Skeletal muscle tissue (tissue), 4 donors: ENCODE results near the gene JAG2. TPM values are rescaled to one million over a fixed set of nuclear protein-coding genes. Genes with fewer than 3 reads are reported as not detected.

Experiments
- H3K27ac ChIP-seq: one replicate; pipeline ENCODE4 v1.7.0; 2013; ENCODE audit warnings: mild to moderate bottlenecking, low read depth, low read length, inconsistent platforms
- H3K27me3 ChIP-seq, 3 donors: one replicate each; pipeline ENCODE4 v1.7.0; 2013; ENCODE audit warnings: low read length in 3 of 3; ENCODE audit not compliant: control insufficient read depth in 3 of 3, insufficient read depth in 3 of 3
- H3K36me3 ChIP-seq, 3 donors: one replicate each; pipeline ENCODE4 v1.7.0; 2013; ENCODE audit warnings: low read length in 3 of 3; ENCODE audit not compliant: control insufficient read depth in 3 of 3, insufficient read depth in 3 of 3
- H3K4me1 ChIP-seq, 3 donors: one replicate each; pipeline ENCODE4 v1.7.0; 2013; ENCODE audit warnings: low read length in 3 of 3, mild to moderate bottlenecking in 3 of 3; ENCODE audit not compliant: control insufficient read depth in 3 of 3, insufficient read depth in 3 of 3
- H3K4me3 ChIP-seq, 3 donors: one replicate each; pipeline ENCODE4 v1.7.0; 2013; ENCODE audit warnings: low read length in 3 of 3
- H3K9ac ChIP-seq, 3 donors: one replicate each; pipeline ENCODE4 v1.7.0; 2013; ENCODE audit warnings: low read length in 3 of 3, mild to moderate bottlenecking in 3 of 3, moderate library complexity in 2 of 3, low read depth in 1 of 3
- H3K9me3 ChIP-seq, 3 donors: one replicate each; pipeline ENCODE4 v1.7.0; 2013; ENCODE audit warnings: low read length in 3 of 3; ENCODE audit not compliant: control insufficient read depth in 3 of 3
- total RNA-seq: library from RNA; depleted of rRNA; stranded (reverse); fragments of >200 nt; gene quantifications from one replicate; pipeline ENCODE4 v1.2.3, GENCODE V29; 2014
- donor health status: Osteomylitis.

JAG2 gene
- total RNA-seq, 1 donor from 2014 or later, result 33.9 TPM

DNA sequence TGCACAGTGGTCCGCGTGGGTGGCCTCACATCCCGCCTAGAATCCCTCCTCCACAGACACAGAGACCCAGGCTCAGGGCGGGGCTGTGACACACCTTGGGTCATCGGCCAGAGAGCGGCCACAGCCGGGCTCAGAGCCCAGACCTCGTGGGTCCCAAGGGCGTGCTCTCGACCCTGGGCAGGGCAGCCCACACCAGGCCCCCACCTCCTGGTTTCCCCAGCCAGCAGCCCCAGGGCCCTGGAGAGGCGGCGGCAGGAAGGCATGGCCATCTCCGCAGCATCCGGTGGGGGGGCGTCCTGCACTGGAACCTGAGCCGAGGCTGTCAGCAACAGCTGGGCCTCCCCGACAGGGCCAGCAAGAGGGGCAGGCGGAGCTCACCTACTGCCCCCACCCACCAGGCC is 15.2 kb downstream of the JAG2 start:
- peaks cover 24 to 40% (median 34%) of the 10 kb centered on the region in 3 donors for H3K4me1 ChIP-seq

DNA sequence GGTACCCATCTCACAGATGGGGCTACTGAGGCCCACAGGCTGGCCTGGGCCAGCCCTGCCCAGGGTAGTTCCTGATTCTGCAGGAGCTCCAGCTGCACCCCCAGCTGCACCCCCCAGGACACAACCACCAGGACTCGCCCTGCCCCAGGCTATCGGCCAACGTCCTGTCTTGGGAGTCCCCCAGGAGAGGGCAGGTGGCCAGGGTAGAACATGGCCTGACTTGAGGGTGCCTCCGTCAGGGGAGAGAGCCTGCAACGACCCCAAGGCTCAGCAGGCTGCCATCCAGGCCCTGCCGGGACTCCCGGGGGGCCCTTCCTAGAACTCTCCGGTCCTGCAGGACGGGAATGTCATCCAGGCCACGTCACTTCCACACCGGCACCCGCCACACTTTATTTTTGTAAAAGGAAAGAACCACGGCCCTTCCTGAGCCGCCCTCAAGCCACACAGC is 15.8 kb downstream of the JAG2 start:
- no peaks in the 10 kb centered on the region for H3K9me3 ChIP-seq
- peaks cover 24 to 40% (median 34%) of the 10 kb centered on the region in 3 donors for H3K4me1 ChIP-seq
- peaks cover 5 to 20% (median 13%) of the 10 kb centered on the region in 3 donors for H3K36me3 ChIP-seq
- peak overlapping the region; percentile 79 to 85 (median 83) for H3K9ac ChIP-seq
- no peaks in the 10 kb centered on the region for H3K27me3 ChIP-seq
- peak overlapping the region; percentile 99 for H3K27ac ChIP-seq
- peak overlapping the region; percentile 30 to 64 (median 57) for H3K4me3 ChIP-seq

More for the DNA sequence above, 15.2 kb downstream of the JAG2 start:
- Histone ChIP-seq H3K36me3 (peaks cover 5 to 15% (median 9%) of the 10 kb centered on the region in 3 donors), H3K9ac (peak overlapping the region; percentile 79 to 85 (median 83)), H3K9me3 (no peaks in the 10 kb centered on the region), H3K27ac (peak overlapping the region; percentile 99), H3K27me3 (no peaks in the 10 kb centered on the region), H3K4me3 (no peak overlapping the region)

DNA sequence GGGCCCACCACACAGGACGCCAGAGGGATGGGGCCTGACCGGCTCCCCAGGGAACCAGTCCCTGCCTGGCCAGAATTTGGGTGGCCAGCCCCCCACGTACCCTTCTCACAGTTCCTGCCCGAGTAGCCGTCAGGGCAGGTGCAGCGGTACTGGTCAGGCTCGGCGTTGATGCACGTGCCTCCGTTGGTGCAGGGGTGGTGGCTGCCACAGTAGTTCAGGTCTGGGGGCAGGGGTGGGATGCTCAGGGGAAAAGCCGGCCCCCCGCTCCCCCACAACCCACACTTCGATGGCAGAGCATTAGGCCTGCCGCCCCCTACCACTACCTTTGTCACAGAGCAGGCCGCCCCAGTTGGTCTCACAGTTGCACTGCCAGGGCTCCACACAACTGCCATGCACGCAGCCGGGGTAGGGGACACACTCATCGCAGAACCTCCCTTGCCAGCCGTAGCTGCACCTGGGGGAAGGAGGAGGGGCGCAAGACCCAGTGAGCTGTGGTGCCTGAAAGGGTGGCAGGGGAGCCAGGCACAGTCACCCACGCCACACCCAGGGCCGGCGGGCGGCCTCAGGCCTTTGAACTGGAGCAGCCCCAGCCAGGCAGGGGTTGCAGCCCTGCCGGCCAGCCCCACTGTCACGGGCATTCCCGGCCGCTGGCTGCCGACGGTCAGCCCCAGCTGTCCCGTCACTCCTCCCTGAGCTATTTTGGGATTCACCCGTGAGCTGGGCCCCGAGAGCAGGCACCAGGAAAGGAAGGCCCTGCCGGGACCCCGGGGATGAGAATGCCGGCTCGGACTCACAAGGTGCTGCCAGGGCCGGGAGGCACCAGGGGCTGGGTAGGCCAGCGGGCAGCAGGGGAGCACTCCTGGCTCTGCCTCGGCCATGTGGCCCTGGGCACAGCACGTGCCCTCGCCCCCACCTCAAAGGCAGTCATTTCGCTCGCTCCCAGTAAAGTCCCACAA is 16.5 kb downstream of the JAG2 start:
- H3K36me3 ChIP-seq, result peaks cover 6 to 18% (median 13%) of the 10 kb centered on the region in 3 donors
- peak overlapping the region; percentile 99 for H3K27ac ChIP-seq
- H3K27me3 ChIP-seq, result no peaks in the 10 kb centered on the region
- H3K9me3 ChIP-seq, result no peaks in the 10 kb centered on the region
- H3K9ac ChIP-seq, result peak overlapping the region; percentile 79 to 85 (median 83)
- peaks cover 24 to 40% (median 34%) of the 10 kb centered on the region in 3 donors for H3K4me1 ChIP-seq
- peak overlapping the region; percentile 30 to 64 (median 57) for H3K4me3 ChIP-seq

DNA sequence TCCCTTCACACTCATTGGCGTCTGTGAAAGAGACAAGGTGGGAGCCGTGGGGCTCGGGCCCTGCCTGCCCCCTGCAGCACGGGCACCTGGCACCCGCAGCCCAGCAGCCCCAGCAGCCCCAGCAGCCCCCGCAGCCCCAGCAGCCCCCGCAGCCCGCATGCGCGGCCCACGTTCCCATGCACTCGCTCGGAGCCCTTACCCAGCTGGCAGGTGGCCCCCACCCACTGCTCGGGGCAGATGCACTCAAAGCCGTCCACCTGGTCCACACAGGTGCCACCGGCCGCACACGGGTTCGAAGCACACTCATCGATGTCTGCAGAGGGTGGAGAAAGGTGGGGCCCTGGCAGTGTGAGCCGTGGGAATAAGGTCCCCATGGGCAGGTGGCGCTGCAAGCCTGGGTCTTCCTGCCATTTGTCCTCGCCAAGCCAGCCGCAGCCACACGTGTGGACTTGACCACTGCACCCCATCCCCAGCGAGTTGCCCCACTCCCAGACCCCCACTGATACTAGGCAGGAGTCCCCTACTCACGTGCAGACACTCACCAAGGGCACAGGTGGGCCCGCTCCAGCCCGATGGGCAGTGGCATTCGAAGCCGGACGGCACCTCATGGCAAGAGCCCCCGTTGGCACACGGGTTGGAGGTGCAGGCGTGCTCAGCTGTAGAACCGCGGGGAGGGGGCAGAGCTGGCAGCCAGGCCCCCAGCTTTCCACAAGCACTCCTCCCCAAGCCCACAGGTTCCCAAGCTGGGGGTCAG is 17.3 kb downstream of the JAG2 start:
- H3K36me3 ChIP-seq, result peaks cover 12 to 27% (median 20%) of the 10 kb centered on the region in 3 donors
- no peaks in the 10 kb centered on the region for H3K9me3 ChIP-seq
- H3K27ac ChIP-seq, result peak overlapping the region; percentile 99
- H3K4me1 ChIP-seq, result peaks cover 24 to 40% (median 34%) of the 10 kb centered on the region in 3 donors
- H3K9ac ChIP-seq, result peak overlapping the region in 1 of 3 donors; percentile 83
- no peak overlapping the region for H3K4me3 ChIP-seq
- H3K27me3 ChIP-seq, result no peaks in the 10 kb centered on the region

DNA sequence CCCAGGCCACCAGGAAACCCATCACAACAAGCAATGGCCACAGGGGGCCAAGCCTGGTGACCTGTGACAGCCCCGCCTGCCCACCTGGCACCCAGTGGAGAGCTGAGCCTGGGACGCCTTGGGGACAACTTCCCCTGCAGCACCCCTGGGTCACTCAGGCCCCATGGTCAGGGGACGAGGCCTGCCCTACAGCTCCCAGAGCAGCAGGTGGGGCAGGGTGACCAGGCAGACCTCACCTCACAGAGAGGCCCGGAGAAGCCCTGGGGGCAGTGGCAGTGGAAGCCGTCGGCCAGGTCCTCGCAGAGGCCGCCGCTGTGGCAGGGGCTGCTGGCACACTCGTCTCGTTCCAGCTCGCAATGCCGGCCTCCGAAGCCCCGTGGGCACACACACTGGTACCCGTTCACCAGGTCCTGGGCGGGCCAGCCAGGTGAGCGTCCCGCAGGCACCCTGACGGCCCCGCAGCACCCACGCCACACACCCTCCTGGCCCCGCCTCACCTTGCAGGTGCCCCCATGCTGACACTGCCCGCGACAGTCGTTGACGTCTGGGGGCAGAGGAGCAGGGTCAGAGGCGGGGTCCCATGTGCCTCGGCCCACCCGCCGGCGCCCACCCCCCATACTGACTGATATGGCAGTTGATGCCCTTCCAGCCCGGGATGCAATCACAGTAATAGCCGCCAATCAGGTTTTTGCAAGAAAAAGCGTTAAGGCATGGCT is 18.1 kb downstream of the JAG2 start:
- H3K27me3 ChIP-seq, result no peaks in the 10 kb centered on the region
- peaks cover 17 to 32% (median 23%) of the 10 kb centered on the region in 3 donors for H3K36me3 ChIP-seq
- H3K27ac ChIP-seq, result no peak overlapping the region
- H3K9me3 ChIP-seq, result no peaks in the 10 kb centered on the region
- peaks cover 24 to 40% (median 34%) of the 10 kb centered on the region in 3 donors for H3K4me1 ChIP-seq
- no peak overlapping the region for H3K4me3 ChIP-seq
- no peak overlapping the region for H3K9ac ChIP-seq

DNA sequence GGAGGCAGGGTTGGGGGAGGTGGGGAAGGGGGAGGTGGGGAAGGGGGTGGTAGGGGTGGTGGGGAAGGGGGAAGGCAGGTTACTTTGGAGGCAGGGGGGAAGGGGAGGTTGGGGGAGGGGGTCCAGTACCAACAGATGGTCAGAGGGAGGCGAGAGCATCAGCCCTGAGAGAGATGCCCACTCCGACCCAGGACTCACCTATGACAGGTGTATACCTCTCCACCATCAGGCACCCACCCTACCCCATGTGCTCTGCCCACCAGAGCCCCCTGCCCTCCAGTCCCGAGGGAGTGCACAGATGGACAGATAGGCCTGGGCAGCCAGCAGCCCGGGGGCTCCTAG is 18.6 kb downstream of the JAG2 start:
- H3K4me3 ChIP-seq, result no peak overlapping the region
- H3K27ac ChIP-seq, result no peak overlapping the region
- no peaks in the 10 kb centered on the region for H3K27me3 ChIP-seq
- H3K4me1 ChIP-seq, result peaks cover 24 to 35% (median 33%) of the 10 kb centered on the region in 3 donors
- H3K9ac ChIP-seq, result no peak overlapping the region
- peaks cover 16 to 37% (median 27%) of the 10 kb centered on the region in 3 donors for H3K36me3 ChIP-seq
- H3K9me3 ChIP-seq, result no peaks in the 10 kb centered on the region

DNA sequence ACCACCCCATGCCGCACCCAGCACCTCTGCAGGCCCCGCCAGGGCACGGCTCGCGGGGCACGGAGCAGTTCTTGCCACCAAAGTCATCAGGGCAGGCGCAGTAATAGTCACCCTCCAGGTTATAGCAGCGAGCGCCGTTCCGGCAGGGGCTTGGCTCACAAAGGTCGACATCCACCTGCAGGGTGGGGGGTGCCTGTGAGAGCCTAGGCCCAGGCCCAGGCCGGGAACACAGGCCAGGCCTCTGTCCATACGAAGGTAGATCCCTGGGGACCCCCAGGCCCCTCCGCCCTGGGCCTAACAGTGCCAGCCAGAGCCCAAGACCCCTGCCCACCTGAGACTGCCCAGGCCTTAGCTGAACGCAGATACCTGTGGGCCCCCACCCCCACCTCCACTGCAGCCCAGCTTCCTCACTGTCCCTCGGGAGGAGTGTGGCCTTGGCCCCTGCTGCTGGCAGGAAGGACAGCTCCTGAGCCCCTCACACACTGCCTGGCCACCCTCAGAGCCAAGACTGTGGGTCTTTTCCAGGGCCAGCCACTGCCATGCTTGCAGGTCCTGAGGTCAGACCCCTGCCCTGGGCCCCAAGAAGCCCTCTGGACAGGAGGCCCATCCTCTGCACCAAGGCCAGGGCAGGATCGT is 19.3 kb downstream of the JAG2 start:
- Histone ChIP-seq H3K27ac (no peak overlapping the region), H3K4me1 (peaks cover 24 to 30% (median 29%) of the 10 kb centered on the region in 3 donors), H3K9ac (no peak overlapping the region), H3K4me3 (no peak overlapping the region), H3K36me3 (peaks cover 19 to 41% (median 33%) of the 10 kb centered on the region in 3 donors), H3K9me3 (no peaks in the 10 kb centered on the region), H3K27me3 (no peaks in the 10 kb centered on the region)

DNA sequence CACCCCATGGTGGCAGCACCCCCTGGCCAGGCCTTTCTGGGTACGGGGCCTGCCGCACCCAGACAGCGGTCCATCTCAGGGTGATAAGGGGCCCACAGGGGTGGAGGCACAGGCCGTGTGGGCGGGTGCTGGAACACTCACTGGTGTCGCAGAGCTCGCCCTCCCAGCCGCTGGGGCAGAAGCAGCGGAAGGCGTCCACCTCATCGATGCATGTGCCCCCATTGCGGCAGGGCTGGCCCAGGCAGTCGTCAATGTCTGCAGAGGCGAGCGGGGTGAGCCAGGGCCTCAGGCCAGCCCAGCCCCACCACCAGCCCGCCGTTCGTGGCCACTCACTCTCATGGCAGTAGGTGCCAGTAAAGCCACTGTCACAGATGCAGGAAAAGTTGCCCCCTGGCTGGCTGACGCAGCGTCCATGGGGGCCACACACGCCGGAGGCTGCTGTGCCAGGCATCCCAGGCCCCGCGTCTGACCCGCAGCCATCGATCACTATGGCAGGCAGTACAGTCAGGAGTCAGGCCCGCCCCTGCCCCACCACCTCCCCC is 19.9 kb downstream of the JAG2 start:
- no peak overlapping the region for H3K4me3 ChIP-seq
- no peaks in the 10 kb centered on the region for H3K27me3 ChIP-seq
- H3K27ac ChIP-seq, result no peak overlapping the region
- peaks cover 19 to 43% (median 34%) of the 10 kb centered on the region in 3 donors for H3K36me3 ChIP-seq
- no peaks in the 10 kb centered on the region for H3K9me3 ChIP-seq
- H3K9ac ChIP-seq, result no peak overlapping the region
- H3K4me1 ChIP-seq, result peaks cover 18 to 25% (median 23%) of the 10 kb centered on the region in 3 donors
